Measurements from ENCODE around the gene RUFY3. TPM values are rescaled to one million over a fixed set of nuclear protein-coding genes. Genes with fewer than 3 reads are reported as not detected.

The RUFY3 gene
- total and polyA plus RNA-seq, 5 experiments from 2014 or later, result 8.4 to 42.9 (median 9.3) TPM

DNA sequence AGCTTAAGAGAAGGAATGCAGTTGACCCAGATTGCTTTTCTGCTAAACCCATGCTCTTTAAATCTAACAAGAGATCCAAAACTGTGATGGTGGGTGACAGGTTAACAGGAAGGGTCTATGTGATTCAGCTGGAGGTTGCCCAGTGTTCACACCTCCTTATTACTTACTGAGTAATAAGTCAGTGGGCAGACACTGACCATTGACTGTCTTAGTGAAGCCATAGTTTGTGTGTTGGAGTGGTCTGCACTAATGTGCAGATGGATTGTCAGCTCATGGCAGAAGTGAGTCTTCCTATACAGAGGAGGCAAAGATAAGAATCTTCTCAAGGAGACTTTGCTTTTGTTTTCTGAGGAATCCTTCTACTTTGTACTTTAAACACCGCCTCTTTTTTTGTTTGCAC lies 15.2 kb upstream of the RUFY3 start:
- Mint-ChIP-seq H3K9me3 (no peaks in the 10 kb centered on the region), H3K27me3 (no peaks in the 10 kb centered on the region), H3K36me3 (peaks cover 0 to 5% (median 0%) of the 10 kb centered on the region in 3 donors), H3K27ac (peak overlapping the region; percentile 89 to 98 (median 95)), H3K4me3 (peak overlapping the region; percentile 86 to 99 (median 93)), H3K4me1 (peaks cover 16 to 45% (median 41%) of the 10 kb centered on the region in 4 donors)
- POLR2A ChIA-PET, result interaction anchor here (0.8 to 8.3 kb wide), 9 partner anchors 9 to 132 kb away, joined by 3 to 124 read pairs (median 16); partner anchors contain the start of genes GRSF1, RUFY3 and UTP3
- ATAC-seq (no peak), DNase-seq (no peak)

DNA sequence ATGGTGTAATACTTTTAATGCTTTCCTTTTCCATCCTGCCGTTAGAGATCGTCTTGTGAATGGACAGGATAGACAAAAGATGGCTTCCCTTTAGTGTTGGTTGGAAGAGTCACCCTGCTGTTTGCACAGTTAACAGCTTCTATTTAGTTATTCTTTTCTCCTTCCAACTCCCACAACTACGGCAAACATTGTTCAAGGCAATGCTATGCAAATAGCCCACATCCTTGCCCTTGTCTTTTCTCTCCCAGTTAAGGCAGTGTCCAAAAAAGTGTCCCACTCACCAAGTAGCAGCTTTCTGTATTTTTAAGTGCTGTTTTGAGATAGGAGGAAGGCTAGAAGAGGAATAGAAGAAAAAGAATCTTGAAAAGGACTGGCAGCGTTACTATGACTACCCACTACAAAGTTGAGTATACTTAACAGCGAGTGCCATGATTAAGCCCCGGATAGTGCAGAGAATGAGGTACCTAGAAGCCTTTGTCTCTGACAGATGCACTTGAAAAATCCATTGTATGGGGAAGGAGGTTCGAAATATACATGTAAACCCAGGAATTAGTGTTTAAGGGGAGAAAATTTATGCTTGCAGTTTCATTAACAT lies 12.1 kb upstream of the RUFY3 start:
- peak in 1 of 10 donors; percentile 39 for DNase-seq
- POLR2A ChIA-PET, result no interaction called here
- Mint-ChIP-seq H3K4me1 (peaks cover 19 to 66% (median 59%) of the 10 kb centered on the region in 4 donors), H3K36me3 (no peaks in the 10 kb centered on the region), H3K27ac (peak overlapping the region in 3 of 10 donors; percentile 2 to 54 (median 4)), H3K9me3 (no peaks in the 10 kb centered on the region), H3K27me3 (no peaks in the 10 kb centered on the region), H3K4me3 (peak overlapping the region in 1 of 10 donors; percentile 7)
- no peak for ATAC-seq

DNA sequence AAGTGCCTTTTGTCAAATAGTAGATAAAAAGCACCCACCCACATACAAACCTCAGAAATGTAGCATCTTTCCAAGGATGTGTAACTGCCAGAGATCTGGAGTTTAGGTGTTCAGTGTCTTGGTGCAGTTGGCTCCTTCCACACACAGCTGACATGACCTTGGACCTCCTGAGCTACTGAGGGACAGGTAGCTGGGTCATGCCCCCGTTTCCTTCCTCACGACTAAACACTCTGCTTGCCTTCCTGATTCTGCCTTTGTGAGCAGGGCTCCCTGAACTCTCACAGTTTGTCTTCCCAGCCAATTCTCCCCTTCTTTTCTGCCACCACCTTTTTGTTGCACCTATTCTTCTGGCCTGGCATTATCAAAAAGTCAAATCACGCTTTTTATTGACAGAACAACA lies 10.2 kb upstream of the RUFY3 start:
- Mint-ChIP-seq H3K27me3 (no peaks in the 10 kb centered on the region), H3K4me3 (peak overlapping the region in 5 of 10 donors; percentile 2 to 63 (median 30)), H3K4me1 (peaks cover 11 to 65% (median 53%) of the 10 kb centered on the region in 4 donors), H3K36me3 (no peaks in the 10 kb centered on the region), H3K27ac (peak overlapping the region in 8 of 10 donors; percentile 6 to 72 (median 35)), H3K9me3 (no peaks in the 10 kb centered on the region)
- DNase-seq (no peak), ATAC-seq (no peak)
- POLR2A ChIA-PET, result no interaction called here

DNA sequence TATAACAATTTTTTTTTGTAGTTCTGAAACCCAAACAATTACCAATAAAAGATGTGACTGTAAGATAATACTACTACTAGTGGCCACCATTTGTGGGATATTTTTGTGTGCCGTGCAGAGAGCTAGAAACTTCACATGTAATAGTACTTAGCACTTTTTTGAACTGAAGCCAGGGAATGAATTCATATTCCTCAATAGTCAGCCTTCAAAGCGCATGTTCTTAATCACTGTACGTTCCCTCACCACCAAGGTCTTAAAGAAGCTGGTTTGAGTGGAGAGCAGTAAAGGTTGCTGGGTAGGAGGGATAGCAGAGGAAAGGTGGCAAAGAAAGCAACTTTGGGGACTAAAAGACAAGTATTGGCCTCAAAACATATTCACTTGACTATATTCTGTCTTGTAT lies 9.6 kb upstream of the RUFY3 start:
- H3K36me3 Mint-ChIP-seq, result no peaks in the 10 kb centered on the region
- no peaks in the 10 kb centered on the region for H3K27me3 Mint-ChIP-seq
- H3K27ac Mint-ChIP-seq, result peak overlapping the region in 7 of 10 donors; percentile 6 to 72 (median 36)
- DNase-seq, result no peak
- peak overlapping the region in 5 of 10 donors; percentile 2 to 63 (median 24) for H3K4me3 Mint-ChIP-seq
- no peaks in the 10 kb centered on the region for H3K9me3 Mint-ChIP-seq
- no peak for ATAC-seq
- peaks cover 11 to 62% (median 51%) of the 10 kb centered on the region in 4 donors for H3K4me1 Mint-ChIP-seq
- POLR2A ChIA-PET, result interaction anchor here (0.5 to 1.6 kb wide), 3 partner anchors 8 to 26 kb away, joined by 3 to 5 read pairs (median 3); no protein-coding TSS in a partner anchor

- Mint-ChIP-seq H3K4me3 (no peak overlapping the region), H3K9me3 (no peaks in the 10 kb centered on the region), H3K27ac (peak overlapping the region in 5 of 10 donors; percentile 4 to 71 (median 26)), H3K36me3 (no peaks in the 10 kb centered on the region), H3K27me3 (no peaks in the 10 kb centered on the region), H3K4me1 (peaks cover 13 to 61% (median 53%) of the 10 kb centered on the region in 4 donors)
- no peak for ATAC-seq
- no peak for DNase-seq
- POLR2A ChIA-PET, result interaction anchor here (0.5 to 1.6 kb wide), 4 partner anchors 9 to 36 kb away, joined by 3 to 5 read pairs (median 3); no protein-coding TSS in a partner anchor
Observed at GRCh38 chr4:70712604-70713452, 8.9 kb upstream of the RUFY3 start.

DNA sequence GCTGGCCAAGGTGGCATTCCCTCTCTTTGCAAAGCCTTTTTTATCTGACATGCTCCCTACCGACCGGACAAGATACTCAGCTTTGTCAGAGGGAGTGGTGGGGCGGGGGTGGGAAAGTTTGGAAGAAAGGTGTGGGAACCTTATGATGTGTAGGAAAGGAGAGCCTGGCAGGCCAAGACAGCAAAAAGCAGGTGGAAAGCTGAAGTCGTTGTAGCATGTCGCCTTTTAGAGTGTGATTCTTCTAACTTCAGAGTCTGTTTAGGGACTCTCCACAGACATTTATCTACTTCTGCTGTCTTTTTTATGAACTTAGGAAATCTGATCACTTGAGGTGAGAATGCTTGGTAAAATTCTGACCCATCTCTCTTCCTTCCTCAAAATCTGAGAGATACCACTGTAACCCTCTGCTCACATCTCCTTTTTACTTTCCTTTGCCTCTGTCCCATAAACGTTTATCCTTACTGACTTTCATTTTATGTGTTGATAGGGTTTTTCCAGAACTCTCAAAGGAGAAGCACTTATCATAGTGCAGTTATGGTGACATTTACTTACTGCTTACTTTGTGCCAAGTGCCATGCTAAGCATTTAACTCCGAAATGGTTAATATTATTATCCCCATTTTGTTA lies 8.2 kb upstream of the RUFY3 start:
- Mint-ChIP-seq H3K36me3 (no peaks in the 10 kb centered on the region), H3K4me1 (peaks cover 13 to 61% (median 54%) of the 10 kb centered on the region in 4 donors), H3K4me3 (peak overlapping the region in 3 of 10 donors; percentile 2 to 48 (median 7)), H3K9me3 (no peaks in the 10 kb centered on the region), H3K27ac (peak overlapping the region in 3 of 10 donors; percentile 4 to 70 (median 37)), H3K27me3 (no peaks in the 10 kb centered on the region)
- no peak for ATAC-seq
- DNase-seq, result no peak
- POLR2A ChIA-PET, result interaction anchor here (0.5 to 1.6 kb wide), 4 partner anchors 9 to 36 kb away, joined by 3 to 5 read pairs (median 4); no protein-coding TSS in a partner anchor

GRCh38 chr4:70714079-70714887 lies 7.5 kb upstream of the RUFY3 start:
- DNase-seq, result no peak
- Mint-ChIP-seq H3K9me3 (no peaks in the 10 kb centered on the region), H3K4me1 (peaks cover 13 to 58% (median 51%) of the 10 kb centered on the region in 4 donors), H3K27me3 (no peaks in the 10 kb centered on the region), H3K27ac (peak overlapping the region in 2 of 10 donors; percentile 24 to 70), H3K36me3 (no peaks in the 10 kb centered on the region), H3K4me3 (no peak overlapping the region)
- POLR2A ChIA-PET, result interaction anchor here (0.8 kb wide), 1 partner anchor 27 kb away, joined by 4 read pairs; no protein-coding TSS in a partner anchor
- ATAC-seq, result no peak

GRCh38 chr4:70715097-70715496 lies 6.7 kb upstream of the RUFY3 start:
- ATAC-seq (no peak), DNase-seq (no peak)
- POLR2A ChIA-PET, result interaction anchor here (0.7 kb wide), 1 partner anchor 15 kb away, joined by 11 read pairs; no protein-coding TSS in a partner anchor

GRCh38 chr4:70718811-70719604 lies 2.8 kb upstream of the RUFY3 start:
- Mint-ChIP-seq H3K27me3 (no peaks in the 10 kb centered on the region), H3K36me3 (no peaks in the 10 kb centered on the region), H3K4me1 (peaks cover 10 to 45% (median 37%) of the 10 kb centered on the region in 4 donors), H3K9me3 (no peaks in the 10 kb centered on the region), H3K4me3 (no peak overlapping the region), H3K27ac (peak overlapping the region in 2 of 10 donors; percentile 4 to 37)
- no peak for DNase-seq
- no peak for ATAC-seq
- POLR2A ChIA-PET, result interaction anchor here (0.7 kb wide), 1 partner anchor 36 kb away, joined by 4 read pairs; no protein-coding TSS in a partner anchor

More at GRCh38 chr4:70715097-70715496, 6.7 kb upstream of the RUFY3 start:
- Mint-ChIP-seq H3K27ac (peak overlapping the region in 3 of 10 donors; percentile 21 to 55 (median 42)), H3K27me3 (no peaks in the 10 kb centered on the region), H3K9me3 (no peaks in the 10 kb centered on the region), H3K4me1 (peaks cover 10 to 52% (median 45%) of the 10 kb centered on the region in 4 donors), H3K4me3 (no peak overlapping the region), H3K36me3 (no peaks in the 10 kb centered on the region)

GRCh38 chr4:70722199-70722791 lies 531 bp downstream of the RUFY3 start:
- Mint-ChIP-seq H3K36me3 (no peaks in the 10 kb centered on the region), H3K4me1 (peaks cover 7 to 29% (median 21%) of the 10 kb centered on the region in 4 donors), H3K9me3 (no peaks in the 10 kb centered on the region), H3K27me3 (no peaks in the 10 kb centered on the region), H3K4me3 (peak overlapping the region; percentile 3 to 65 (median 50)), H3K27ac (peak overlapping the region; percentile 15 to 90 (median 80))
- POLR2A ChIA-PET, result interaction anchor here (0.9 to 2.6 kb wide), 6 partner anchors 12 to 117 kb away, joined by 3 to 16 read pairs (median 5); partner anchors contain the start of gene GRSF1
- DNase-seq (peak in 8 of 10 donors; percentile 12 to 75 (median 33)), ATAC-seq (peak; percentile 89 to 90)

All from naive thymus-derived CD8-positive, alpha-beta T cell (primary cell).